ENCODE data around the gene DNAJC1.

Gene DNAJC1

DNA sequence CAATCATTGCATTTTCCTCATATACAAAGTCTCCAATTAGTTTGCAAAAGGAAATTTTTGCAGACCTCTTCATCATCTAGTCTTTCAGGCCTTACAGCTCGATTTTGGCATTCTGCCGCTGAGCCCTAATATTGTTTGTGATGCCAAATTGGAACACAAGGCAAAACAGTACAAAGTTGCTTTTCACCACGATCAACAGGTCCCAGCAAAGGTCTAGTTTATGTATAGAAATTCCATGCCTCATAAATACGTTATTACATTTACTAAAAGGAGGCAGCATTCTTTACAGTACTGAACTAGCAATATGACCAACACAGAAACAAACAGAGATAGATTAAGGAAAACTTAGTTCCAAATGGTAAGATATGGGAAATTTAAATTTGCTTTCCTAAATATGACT is 7.0 kb upstream of the DNAJC1 start:
- DNase-seq (ENCODE audit: extremely low read depth in 1 of 2, low read depth in 1 of 2), result no peak

DNA sequence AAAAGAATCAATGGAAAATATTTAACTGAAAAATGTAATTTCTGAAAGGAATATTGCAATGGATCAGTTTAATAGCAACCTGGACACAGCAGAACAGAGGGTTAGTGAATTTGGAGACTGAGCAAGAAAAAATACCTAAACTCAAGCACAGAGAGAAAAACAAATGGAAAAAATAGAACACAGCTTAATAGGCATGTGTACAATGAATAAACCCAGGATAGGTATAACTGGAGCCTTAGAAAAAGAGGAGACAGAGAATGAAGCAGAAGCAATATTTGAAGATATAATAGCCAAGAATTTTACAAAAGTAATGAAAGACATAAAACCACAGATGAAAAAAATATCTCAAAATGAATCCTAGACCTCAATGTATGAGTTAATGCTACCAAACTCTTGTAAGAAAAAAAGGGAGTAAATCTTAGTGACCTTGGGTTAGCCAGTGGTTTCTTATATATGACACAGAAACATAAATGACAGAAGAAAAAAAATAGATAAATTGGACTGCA is 2.9 kb upstream of the DNAJC1 start:
- no peak for DNase-seq (ENCODE audit: extremely low read depth in 1 of 2, low read depth in 1 of 2)

DNA sequence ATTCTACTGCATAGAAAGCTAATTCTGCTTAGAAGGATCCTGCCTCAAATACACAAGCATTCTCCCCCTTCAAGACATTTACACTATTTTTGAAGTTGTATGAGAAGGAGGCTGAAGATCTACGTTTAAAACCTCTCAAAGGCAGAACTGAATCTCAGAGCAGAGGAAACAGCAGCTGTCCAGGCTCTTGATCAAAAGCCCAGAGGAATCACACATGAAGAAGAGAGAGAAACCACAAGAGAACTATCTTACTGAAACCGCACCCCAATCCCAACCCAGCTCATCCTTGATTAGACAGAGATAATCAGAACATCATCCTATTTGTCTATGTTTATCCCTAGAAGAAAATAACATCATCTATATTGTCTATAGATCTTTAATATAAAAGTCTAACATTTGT is 2.2 kb upstream of the DNAJC1 start:
- DNase-seq (ENCODE audit: extremely low read depth in 1 of 2, low read depth in 1 of 2), result no peak

DNA sequence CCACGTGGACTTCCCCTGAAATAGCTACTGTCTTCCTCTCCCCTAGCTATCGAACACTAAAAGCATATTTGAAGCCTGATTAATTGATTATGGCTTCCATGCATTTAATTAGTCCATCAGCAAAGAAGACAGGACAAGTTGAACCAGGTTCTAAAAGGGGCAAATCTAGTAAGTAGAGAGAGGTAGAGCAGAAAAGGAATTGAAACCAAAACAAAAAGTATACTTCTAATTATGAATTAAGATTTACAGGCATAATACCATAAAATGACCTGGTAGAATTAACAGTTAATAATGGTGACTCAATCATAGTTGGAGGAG is 393 bp upstream of the DNAJC1 start:
- no peak for DNase-seq (ENCODE audit: extremely low read depth in 1 of 2, low read depth in 1 of 2)

DNA sequence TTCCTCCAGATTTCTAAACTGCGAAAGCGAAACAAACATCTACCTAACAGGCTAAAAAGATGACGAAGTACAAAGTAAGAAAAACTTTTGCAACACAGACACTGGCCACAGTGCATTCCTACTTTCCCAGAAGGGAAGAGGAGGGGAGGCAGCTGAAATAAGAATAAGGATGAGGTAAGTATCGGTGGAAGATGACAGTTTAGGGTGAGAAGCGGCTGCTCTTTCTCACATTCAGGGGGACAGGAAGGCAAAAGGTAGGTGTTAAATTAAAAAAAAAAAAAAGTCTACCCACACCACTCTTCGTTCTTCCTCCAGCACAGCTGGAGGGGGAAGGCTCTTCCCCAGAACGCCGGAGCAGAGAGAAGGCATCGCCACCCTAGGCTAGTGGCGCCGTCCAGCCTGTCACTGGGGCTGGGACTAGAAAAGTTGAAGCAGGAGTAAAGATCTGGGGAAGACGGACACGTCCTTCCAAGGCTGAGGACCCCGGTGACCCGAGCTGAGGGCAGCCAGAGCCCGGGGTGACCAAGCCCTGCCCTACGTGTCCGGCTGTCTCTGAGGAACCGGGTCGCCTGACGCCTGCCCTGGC is 846 bp downstream of the DNAJC1 start:
- DNase-seq (ENCODE audit: extremely low read depth in 1 of 2, low read depth in 1 of 2), result no peak

DNA sequence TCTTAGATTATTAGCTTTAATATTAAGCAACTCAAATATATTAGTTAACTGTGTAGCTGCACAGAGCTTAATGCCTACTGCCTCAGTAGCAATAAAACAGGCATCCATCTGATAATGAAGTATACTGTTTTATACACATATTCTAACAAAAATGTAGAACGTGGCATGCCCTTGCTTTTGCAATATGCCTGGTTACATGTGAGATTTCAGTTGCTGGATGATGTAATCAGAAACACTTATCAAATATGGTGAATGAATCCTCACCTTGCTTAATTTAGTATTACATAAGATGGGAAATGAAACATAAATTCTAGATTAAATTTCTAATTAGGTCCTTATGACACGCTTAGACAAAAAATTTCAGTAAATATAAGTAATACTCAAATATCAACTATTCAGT is 8.0 kb downstream of the DNAJC1 start:
- no peak for DNase-seq (ENCODE audit: extremely low read depth in 1 of 2, low read depth in 1 of 2)

DNA sequence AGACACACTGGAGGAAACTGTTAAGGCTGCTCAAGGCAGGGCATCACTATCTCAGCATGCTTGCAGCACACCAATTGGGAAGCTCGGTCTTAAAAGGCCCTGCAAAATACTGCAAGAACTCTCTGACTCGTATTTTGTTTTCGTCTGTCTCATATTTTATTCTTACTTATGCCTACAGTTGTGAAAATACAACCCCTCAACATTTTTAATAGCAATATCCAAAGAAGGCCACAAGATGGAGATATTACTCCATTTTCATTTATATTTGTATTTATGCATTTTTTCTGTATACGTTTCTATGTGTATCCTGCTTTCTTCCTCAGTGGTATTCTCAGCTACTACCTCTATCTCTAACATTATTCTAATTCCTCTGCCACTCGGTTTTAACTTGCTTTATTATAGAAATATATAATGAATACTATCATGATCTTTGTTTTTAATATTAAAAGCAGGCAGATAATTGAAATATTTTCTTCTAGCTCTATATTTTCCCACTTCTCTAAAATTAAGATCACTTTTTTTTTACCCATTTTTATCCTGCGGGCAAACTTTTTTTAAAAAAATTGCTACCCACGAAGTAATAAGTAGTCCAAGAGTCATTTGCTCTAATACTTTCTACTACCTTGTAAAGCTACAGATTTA is 10.0 kb downstream of the DNAJC1 start:
- no peak for DNase-seq (ENCODE audit: extremely low read depth in 1 of 2, low read depth in 1 of 2)

GRCh38 chr10:21991785-21992184 is 11.7 kb downstream of the DNAJC1 start:
- no peak for DNase-seq (ENCODE audit: extremely low read depth in 1 of 2, low read depth in 1 of 2)

GRCh38 chr10:21990449-21990848 is 13.1 kb downstream of the DNAJC1 start:
- DNase-seq (ENCODE audit: extremely low read depth in 1 of 2, low read depth in 1 of 2), result no peak

GRCh38 chr10:21989453-21990154 is 13.9 kb downstream of the DNAJC1 start:
- DNase-seq (ENCODE audit: extremely low read depth in 1 of 2, low read depth in 1 of 2), result no peak

DNA sequence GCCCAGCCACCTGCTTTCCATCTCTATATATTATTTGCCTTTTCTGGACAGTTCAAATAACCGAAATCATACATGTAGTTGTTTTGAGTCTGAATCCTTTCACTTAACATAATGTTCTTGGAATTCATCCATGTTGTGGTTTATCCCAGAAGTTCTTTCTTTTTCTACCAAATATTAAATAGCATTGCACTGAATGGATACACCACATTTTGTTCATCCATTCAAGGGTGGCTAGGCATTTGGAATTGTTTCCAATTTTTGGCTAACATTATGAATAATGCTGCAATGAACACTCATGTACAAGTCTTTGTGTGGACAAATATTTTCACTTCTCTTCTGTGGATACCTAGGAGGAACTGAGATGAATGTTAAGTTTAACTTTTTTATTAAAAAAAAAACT is 18.0 kb downstream of the DNAJC1 start:
- no peak for DNase-seq (ENCODE audit: extremely low read depth in 1 of 2, low read depth in 1 of 2)

- DNase-seq (ENCODE audit: extremely low read depth in 1 of 2, low read depth in 1 of 2), result no peak
These were observed 22.4 kb downstream of the DNAJC1 start for GRCh38 chr10:21981118-21981517.

GRCh38 chr10:21980691-21981090 is 22.8 kb downstream of the DNAJC1 start:
- DNase-seq (ENCODE audit: extremely low read depth in 1 of 2, low read depth in 1 of 2), result no peak

DNA sequence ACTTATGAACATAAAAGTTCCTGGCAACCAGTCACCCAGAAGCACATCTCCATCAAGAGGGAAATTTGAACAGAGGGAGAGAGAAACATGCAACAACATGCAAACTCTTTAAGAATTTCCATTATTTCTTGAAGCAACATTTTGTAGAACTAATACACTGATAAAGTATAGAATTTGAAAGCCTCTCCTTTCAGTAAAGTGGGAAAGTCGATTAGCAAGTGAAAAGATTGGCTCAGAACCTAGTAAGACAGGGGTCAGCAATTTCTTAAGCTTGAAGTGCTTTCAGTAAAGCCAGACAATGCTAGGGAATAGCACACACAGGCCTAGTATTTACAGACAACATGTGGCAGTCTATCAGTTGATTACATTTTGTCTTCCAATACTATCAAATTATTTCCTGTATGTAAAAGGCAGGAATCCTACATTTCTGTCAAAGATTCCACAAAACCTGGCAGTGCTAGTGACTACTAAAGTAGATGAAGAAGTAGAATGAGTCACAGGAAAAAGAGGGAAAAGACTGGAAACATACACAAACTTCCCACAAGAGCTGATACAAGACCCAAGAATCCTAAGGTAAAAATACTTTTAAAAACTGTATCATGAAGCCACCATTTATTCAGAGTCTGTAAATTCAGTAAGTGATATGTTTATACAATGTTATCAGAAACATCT is 25.2 kb downstream of the DNAJC1 start:
- DNase-seq (ENCODE audit: extremely low read depth in 1 of 2, low read depth in 1 of 2), result no peak

GRCh38 chr10:21976739-21977138 is 26.8 kb downstream of the DNAJC1 start:
- DNase-seq (ENCODE audit: extremely low read depth in 1 of 2, low read depth in 1 of 2), result no peak

DNA sequence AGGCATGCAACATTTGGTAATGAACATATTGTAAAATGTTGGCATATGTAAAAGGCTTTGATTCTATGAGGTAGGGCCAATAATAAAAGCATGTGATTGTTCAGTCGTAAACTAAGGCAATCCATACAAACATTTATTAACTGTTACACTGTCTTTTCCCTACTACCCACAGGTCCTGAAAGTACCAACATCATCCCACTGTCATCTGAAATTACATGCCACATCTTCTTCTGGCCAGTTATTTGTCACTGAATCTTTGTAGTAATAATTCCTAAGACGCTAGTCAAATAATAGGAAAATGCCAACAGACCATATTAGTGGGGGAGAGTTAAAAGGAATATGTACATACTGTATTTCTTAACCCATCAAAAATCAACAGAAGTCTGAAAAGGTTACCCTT is 27.2 kb downstream of the DNAJC1 start:
- DNase-seq (ENCODE audit: extremely low read depth in 1 of 2, low read depth in 1 of 2), result no peak

DNA sequence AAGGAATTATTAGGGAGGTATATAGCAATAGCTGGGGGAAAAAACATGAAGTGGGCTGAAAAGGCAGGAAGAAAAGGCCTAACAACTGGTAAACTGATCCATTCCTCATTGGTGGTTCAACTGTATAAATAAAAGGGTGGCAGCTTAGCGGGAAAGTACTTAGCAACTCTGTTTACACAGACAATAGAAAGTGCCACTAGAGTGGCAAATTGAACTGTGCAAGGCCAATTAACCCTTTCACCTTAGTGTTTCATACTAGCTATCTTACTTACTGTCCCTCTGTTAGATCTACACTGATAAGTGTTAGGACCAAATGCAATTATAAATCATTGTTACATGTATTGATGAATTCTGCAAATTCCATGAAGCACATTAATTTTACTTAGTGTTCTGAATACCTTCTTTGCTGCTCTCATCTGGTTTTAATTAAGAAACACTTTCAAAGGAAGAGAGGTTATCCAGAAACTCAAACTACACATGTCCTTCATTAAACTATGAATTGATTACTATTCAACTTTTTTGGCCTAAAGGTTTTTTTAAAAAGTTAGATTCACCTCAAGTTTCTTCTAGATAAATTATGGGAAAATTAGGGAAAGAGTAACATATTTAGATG is 28.0 kb downstream of the DNAJC1 start:
- DNase-seq (ENCODE audit: extremely low read depth in 1 of 2, low read depth in 1 of 2), result no peak

- no peak for DNase-seq (ENCODE audit: extremely low read depth in 1 of 2, low read depth in 1 of 2)
These were observed 30.9 kb downstream of the DNAJC1 start for GRCh38 chr10:21972584-21972983.

DNA sequence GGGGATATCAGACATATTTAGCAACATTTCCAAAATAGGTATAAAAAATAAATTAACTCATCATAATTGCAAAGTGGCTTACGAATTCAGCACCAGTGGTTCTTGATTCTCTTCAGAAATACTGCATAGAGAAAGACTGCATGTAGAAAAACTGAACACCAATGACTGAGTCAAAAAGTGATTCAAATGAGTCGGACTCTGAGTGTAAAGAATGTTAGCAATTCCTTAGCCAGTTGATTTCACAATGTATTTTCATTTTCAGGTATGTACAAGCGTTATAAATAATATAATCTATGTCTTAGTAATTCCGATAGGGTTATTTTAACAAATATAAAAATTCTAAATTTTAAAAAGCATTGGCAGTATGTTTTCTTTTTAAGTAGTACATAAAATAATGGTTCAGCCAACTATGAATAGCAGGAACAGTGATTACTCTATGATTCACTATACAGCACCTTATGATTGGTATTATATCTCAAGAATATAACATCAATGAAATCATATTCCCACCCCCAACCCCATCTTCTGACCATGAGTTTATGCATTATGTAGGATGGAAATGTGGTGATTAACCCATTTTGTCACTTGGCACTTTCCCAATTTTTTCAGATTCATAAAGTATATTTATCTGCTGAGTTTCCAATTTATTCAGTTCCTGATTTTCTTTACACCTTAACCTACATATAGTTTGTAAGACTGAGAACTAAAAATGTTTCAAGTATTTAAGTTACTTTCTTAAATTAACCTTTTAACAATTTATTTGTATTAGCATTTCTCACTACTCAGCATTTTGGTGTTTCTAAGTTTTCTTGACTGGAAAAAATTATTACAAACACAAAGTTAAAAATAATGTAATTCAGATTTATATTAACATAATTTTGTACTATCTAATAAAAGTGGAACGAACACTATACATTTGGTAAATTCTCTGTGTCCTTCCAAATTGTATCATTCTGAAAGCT is 33.9 kb downstream of the DNAJC1 start:
- DNase-seq (ENCODE audit: extremely low read depth in 1 of 2, low read depth in 1 of 2), result no peak

DNA sequence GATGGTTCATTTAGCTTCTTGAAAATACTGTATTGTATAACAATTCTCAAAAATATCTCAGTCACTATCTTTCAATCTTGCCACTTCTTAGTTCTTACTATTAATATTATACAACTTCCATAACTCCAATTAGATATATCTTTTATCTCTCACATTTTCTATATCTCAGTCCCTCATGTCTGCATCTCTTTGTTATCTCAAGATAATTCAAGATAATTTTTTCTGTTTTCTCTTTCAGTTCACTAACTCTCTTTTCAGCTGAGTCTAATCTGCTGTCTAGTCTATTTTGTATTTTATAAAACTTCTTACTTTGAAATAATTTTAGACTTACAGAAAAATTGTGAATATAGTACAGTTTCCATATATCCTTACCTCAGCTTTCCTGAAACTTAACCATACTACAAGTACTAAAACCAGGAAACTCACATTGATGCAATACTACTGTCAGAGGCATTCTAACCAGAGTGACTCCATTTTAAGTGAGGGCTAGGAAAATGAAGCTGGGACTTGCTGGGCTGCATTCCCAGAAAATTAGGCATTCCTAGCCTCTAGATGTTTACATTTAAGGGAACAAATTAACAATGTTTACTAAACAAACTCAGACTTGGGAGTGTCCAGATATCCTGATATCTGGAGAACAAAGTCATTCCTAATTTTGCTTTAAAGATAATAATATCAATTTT is 38.4 kb downstream of the DNAJC1 start:
- DNase-seq (ENCODE audit: extremely low read depth in 1 of 2, low read depth in 1 of 2), result no peak

All from activated CD8-positive, alpha-beta memory T cell treated with anti-CD3 and anti-CD28 coated beads for 1 hour (primary cell).